ENCODE results near the gene BLZF1.

DNA sequence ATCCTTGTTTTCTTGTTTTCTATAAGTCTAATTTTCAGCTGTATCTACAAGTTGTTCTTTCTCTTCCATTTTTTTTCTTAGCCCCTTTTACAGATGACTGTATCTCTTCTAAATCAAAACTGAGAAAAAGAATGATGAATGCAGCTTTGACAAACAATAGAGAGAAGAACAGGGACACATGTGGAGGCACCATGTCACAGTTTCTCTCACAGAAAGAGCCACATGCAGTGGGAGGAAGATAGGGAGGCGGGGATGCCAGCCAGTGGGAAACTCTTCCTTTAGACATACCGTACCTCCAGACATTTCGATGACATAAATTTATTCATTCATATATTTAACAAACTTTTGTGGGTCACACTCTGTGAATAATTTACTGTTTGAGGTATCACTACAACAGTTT, 45.9 kb upstream of the BLZF1 start:
- no peak for TF ChIP-seq YY1 (IDR thresholded peaks at IDR 0.05; ENCODE audit: low read depth, low read length)
- TF ChIP-seq, protein P1, sequence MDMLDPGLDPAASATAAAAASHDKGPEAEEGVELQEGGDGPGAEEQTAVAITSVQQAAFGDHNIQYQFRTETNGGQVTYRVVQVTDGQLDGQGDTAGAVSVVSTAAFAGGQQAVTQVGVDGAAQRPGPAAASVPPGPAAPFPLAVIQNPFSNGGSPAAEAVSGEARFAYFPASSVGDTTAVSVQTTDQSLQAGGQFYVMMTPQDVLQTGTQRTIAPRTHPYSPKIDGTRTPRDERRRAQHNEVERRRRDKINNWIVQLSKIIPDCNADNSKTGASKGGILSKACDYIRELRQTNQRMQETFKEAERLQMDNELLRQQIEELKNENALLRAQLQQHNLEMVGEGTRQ (IDR thresholded peaks at IDR 0.05; ENCODE audit: low read length), result no peak
- TF ChIP-seq EZH2 (IDR thresholded peaks at IDR 0.05; ENCODE audit: low read depth, low read length, severe bottlenecking), result no peak
- TF ChIP-seq POLR2A (IDR thresholded peaks at IDR 0.05; ENCODE audit: control extremely low read depth in 1 of 2, low read depth in 2 of 2, low read length in 2 of 2), result no peak
- TF ChIP-seq, protein P2, sequence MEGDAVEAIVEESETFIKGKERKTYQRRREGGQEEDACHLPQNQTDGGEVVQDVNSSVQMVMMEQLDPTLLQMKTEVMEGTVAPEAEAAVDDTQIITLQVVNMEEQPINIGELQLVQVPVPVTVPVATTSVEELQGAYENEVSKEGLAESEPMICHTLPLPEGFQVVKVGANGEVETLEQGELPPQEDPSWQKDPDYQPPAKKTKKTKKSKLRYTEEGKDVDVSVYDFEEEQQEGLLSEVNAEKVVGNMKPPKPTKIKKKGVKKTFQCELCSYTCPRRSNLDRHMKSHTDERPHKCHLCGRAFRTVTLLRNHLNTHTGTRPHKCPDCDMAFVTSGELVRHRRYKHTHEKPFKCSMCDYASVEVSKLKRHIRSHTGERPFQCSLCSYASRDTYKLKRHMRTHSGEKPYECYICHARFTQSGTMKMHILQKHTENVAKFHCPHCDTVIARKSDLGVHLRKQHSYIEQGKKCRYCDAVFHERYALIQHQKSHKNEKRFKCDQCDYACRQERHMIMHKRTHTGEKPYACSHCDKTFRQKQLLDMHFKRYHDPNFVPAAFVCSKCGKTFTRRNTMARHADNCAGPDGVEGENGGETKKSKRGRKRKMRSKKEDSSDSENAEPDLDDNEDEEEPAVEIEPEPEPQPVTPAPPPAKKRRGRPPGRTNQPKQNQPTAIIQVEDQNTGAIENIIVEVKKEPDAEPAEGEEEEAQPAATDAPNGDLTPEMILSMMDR (IDR thresholded peaks at IDR 0.05; ENCODE audit: control extremely low read depth in 1 of 3, insufficient read depth in 1 of 3, low read depth in 1 of 3, low read length in 3 of 3), result no peak
- no peak for TF ChIP-seq JUN (IDR thresholded peaks at IDR 0.05; ENCODE audit: low read depth, low read length)
- TF ChIP-seq PHF8 (conservative IDR thresholded peaks at IDR 0.05; ENCODE audit: low read depth, low read length), result no peak
- TF ChIP-seq, protein P3, sequence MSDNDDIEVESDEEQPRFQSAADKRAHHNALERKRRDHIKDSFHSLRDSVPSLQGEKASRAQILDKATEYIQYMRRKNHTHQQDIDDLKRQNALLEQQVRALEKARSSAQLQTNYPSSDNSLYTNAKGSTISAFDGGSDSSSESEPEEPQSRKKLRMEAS (IDR thresholded peaks at IDR 0.05), result no peak
- TF ChIP-seq SIN3A (conservative IDR thresholded peaks at IDR 0.05 in 1 of 2, IDR thresholded peaks at IDR 0.05 in 1 of 2; ENCODE audit: low read depth in 1 of 2, low read length in 2 of 2), result no peak
- no peak for TF ChIP-seq JUND (IDR thresholded peaks at IDR 0.05; ENCODE audit: low read length)
